Measurements from ENCODE around the gene GP1BB.

GRCh38 chr22:19764299-19764593, 40.9 kb downstream of the GP1BB start:
- TF ChIP-seq CHD1 (IDR thresholded peaks at IDR 0.05; ENCODE audit: low read depth, low read length) (no peak), NFE2L2 (IDR thresholded peaks at IDR 0.05; ENCODE audit: low read depth, low read length) (no peak), CTCF (conservative IDR thresholded peaks at IDR 0.05; ENCODE audit: low read depth, low read length) (no peak), POLR2A (IDR thresholded peaks at IDR 0.05; ENCODE audit: low read depth, low read length) (no peak), BHLHE40 (IDR thresholded peaks at IDR 0.05; ENCODE audit: low read depth, low read length) (no peak), SMC3 (IDR thresholded peaks at IDR 0.05; ENCODE audit: low read depth, low read length) (no peak), USF2 (IDR thresholded peaks at IDR 0.05; ENCODE audit: low read depth, low read length) (no peak), RAD21 (IDR thresholded peaks at IDR 0.05; ENCODE audit: low read length) (no peak), RCOR1 (IDR thresholded peaks at IDR 0.05; ENCODE audit: insufficient replicate concordance, low read length) (no peak)

All from IMR-90 (cell line).